ENCODE results near the gene ROBO1. TPM values are rescaled to one million over a fixed set of nuclear protein-coding genes. Genes with fewer than 3 reads are reported as not detected.

ROBO1 gene
- total and polyA plus RNA-seq, 4 donors = 1.0 to 30.3 (median 3.9) TPM

DNA sequence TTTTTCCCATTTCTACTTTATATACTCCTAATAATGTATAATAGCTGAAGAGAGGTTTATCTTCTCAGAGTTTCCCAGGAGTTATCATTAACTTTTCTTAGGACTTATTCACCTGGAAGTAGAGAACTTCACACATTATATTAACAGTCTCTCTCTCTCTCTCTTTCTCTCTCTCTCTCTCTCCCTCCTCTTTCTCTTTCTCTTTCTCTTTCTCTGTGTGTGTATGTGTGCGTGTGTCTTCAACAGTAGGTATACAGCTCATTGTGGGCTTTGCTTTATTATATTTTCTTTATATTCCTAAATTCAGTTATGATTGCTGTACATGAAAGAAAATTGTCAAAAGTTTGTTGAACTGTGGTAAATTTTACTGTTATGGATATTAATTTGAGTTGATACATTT lies 353.8 kb downstream of the ROBO1 start:
- Histone ChIP-seq H3K27me3 (ENCODE audit: control insufficient read depth in 4 of 4, insufficient read depth in 4 of 4, low read length in 3 of 4) (no peaks in the 10 kb centered on the region), H3K4me1 (ENCODE audit: control insufficient read depth in 4 of 4, insufficient read depth in 4 of 4, low read length in 3 of 4) (peaks cover 2 to 26% (median 12%) of the 10 kb centered on the region in 4 donors), H3K36me3 (ENCODE audit: control insufficient read depth in 4 of 4, insufficient read depth in 3 of 4, low read depth in 1 of 4, low read length in 3 of 4) (no peaks in the 10 kb centered on the region), H3K4me3 (ENCODE audit: low read depth in 1 of 3, low read length in 3 of 3) (peak overlapping the region in 1 of 3 donors; percentile 33), H3K9me3 (ENCODE audit: control insufficient read depth in 4 of 4, low read length in 3 of 4) (no peaks in the 10 kb centered on the region), H3K9ac (ENCODE audit: low read depth in 1 of 2, low read length in 2 of 2) (peak overlapping the region in 1 of 2 donors; percentile 52), H3K27ac (ENCODE audit: low read depth in 1 of 2, low read length in 2 of 2) (peak overlapping the region in 1 of 2 donors; percentile 13)
- no peak for DNase-seq (ENCODE audit: low spot score)
- WGBS = 36% methylated on average over 1 of the region's 1 CpG
- TF ChIP-seq HNF4A (conservative IDR thresholded peaks at IDR 0.05) = peak in 1 of 2 donors; percentile 14
- TF ChIP-seq TAF1 (conservative IDR thresholded peaks at IDR 0.05) = no peak
- peak in 1 of 2 donors; percentile 20 for TF ChIP-seq RXRA (IDR thresholded peaks at IDR 0.05)

DNA sequence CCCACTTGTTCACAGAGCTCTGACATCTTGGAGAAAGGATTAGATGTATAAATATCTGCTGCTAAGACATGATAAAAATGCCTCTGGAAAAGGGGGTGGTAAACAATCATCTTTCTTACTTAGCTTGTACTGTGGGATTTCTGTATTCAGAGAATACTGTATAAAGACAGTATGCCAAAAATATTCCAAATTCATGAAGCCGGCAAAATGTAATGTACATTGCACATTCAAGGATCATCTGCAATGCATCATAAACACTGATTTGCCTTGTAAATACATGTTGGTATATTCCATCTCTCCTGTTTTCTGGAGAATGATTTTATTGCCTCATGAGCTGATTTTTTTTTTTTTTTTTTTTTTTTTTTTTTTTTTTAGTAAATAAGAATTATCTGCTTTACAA lies 355.3 kb downstream of the ROBO1 start:
- no peak for TF ChIP-seq SP1 (IDR thresholded peaks at IDR 0.05)
- TF ChIP-seq FOXA1 (IDR thresholded peaks at IDR 0.05) = no peak
- TF ChIP-seq RAD21 (IDR thresholded peaks at IDR 0.05) = no peak
- no peak for TF ChIP-seq YY1 (IDR thresholded peaks at IDR 0.05)
- no peak for TF ChIP-seq HNF4A (conservative IDR thresholded peaks at IDR 0.05)
- no peak for TF ChIP-seq HNF4G (IDR thresholded peaks at IDR 0.05)
- TF ChIP-seq EGR1 (IDR thresholded peaks at IDR 0.05; ENCODE audit: low read depth in 2 of 2) = no peak
- no peak for TF ChIP-seq NR2F2 (IDR thresholded peaks at IDR 0.05)
- no peak for TF ChIP-seq JUND (IDR thresholded peaks at IDR 0.05)
- no peak for TF ChIP-seq TAF1 (conservative IDR thresholded peaks at IDR 0.05)

DNA sequence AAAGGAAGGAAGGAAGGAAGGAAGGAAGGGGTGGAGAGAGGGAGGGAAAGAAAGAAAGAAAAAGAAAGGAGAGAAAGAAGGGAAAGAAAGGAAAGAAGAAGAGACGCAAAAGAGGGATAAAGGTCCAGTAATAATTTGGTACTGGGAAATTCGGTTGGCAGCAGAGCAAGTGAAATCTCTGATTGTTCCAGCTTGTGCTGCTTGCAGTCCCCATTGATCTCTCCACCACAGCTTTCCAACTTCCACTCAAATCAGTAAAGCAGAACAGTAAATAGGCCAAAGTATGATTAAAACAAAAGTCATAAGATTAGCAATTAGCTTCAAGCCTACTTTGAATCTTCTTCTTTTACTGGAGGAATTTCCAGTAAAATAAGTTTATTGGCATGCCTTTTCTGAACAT lies 357.2 kb downstream of the ROBO1 start:
- H3K4me1 ChIP-seq (ENCODE audit: control insufficient read depth in 4 of 4, insufficient read depth in 4 of 4, low read length in 3 of 4) = peaks cover 4 to 28% (median 14%) of the 10 kb centered on the region in 4 donors
- H3K9ac ChIP-seq (ENCODE audit: low read depth in 1 of 2, low read length in 2 of 2) = no peak overlapping the region
- 31% methylated on average over 2 of the region's 2 CpGs for WGBS
- H3K9me3 ChIP-seq (ENCODE audit: control insufficient read depth in 4 of 4, low read length in 3 of 4) = no peaks in the 10 kb centered on the region
- H3K36me3 ChIP-seq (ENCODE audit: control insufficient read depth in 4 of 4, insufficient read depth in 3 of 4, low read depth in 1 of 4, low read length in 3 of 4) = no peaks in the 10 kb centered on the region
- H3K27me3 ChIP-seq (ENCODE audit: control insufficient read depth in 4 of 4, insufficient read depth in 4 of 4, low read length in 3 of 4) = no peaks in the 10 kb centered on the region
- no peak overlapping the region for H3K4me3 ChIP-seq (ENCODE audit: low read depth in 1 of 3, low read length in 3 of 3)
- no peak for DNase-seq (ENCODE audit: low spot score)
- no peak overlapping the region for H3K27ac ChIP-seq (ENCODE audit: low read depth in 1 of 2, low read length in 2 of 2)
- TF ChIP-seq TAF1 (conservative IDR thresholded peaks at IDR 0.05) (no peak), YY1 (IDR thresholded peaks at IDR 0.05) (peak; percentile 25)

More for the DNA sequence above, 355.3 kb downstream of the ROBO1 start:
- H3K4me1 ChIP-seq (ENCODE audit: control insufficient read depth in 4 of 4, insufficient read depth in 4 of 4, low read length in 3 of 4) = peaks cover 2 to 26% (median 12%) of the 10 kb centered on the region in 4 donors
- 0% methylated on average over 1 of the region's 1 CpG for WGBS
- no peak overlapping the region for H3K4me3 ChIP-seq (ENCODE audit: low read depth in 1 of 3, low read length in 3 of 3)
- no peak overlapping the region for H3K9ac ChIP-seq (ENCODE audit: low read depth in 1 of 2, low read length in 2 of 2)
- DNase-seq (ENCODE audit: low spot score) = no peak
- H3K9me3 ChIP-seq (ENCODE audit: control insufficient read depth in 4 of 4, low read length in 3 of 4) = no peaks in the 10 kb centered on the region
- H3K27me3 ChIP-seq (ENCODE audit: control insufficient read depth in 4 of 4, insufficient read depth in 4 of 4, low read length in 3 of 4) = no peaks in the 10 kb centered on the region
- H3K27ac ChIP-seq (ENCODE audit: low read depth in 1 of 2, low read length in 2 of 2) = no peak overlapping the region
- no peaks in the 10 kb centered on the region for H3K36me3 ChIP-seq (ENCODE audit: control insufficient read depth in 4 of 4, insufficient read depth in 3 of 4, low read depth in 1 of 4, low read length in 3 of 4)

DNA sequence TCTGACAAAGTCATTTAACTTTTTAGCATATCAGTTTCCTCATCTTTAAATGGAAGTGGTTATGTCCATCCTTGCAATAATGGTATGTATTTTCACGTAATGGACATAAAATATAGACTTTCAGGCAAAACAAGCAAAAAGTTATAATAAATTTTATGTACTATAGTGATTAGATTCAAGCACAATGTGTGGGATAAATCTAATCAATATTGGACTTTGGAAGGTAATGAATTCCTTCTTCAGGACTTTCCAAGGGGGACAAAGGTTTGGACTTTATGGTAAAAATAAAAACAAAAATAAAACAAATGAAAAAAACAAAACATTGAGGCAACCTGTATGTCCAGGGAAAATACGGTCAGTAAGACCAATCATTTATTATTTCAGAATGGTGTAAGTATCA lies 357.7 kb downstream of the ROBO1 start:
- H3K4me3 ChIP-seq (ENCODE audit: low read depth in 1 of 3, low read length in 3 of 3) = no peak overlapping the region
- H3K27me3 ChIP-seq (ENCODE audit: control insufficient read depth in 4 of 4, insufficient read depth in 4 of 4, low read length in 3 of 4) = no peaks in the 10 kb centered on the region
- DNase-seq (ENCODE audit: low spot score) = no peak
- no peak overlapping the region for H3K27ac ChIP-seq (ENCODE audit: low read depth in 1 of 2, low read length in 2 of 2)
- TF ChIP-seq SP1 (IDR thresholded peaks at IDR 0.05) (peak; percentile 52), FOXA1 (IDR thresholded peaks at IDR 0.05) (no peak), HNF4A (conservative IDR thresholded peaks at IDR 0.05) (peak; percentile 48 to 78)
- H3K36me3 ChIP-seq (ENCODE audit: control insufficient read depth in 4 of 4, insufficient read depth in 3 of 4, low read depth in 1 of 4, low read length in 3 of 4) = no peaks in the 10 kb centered on the region
- H3K9me3 ChIP-seq (ENCODE audit: control insufficient read depth in 4 of 4, low read length in 3 of 4) = no peaks in the 10 kb centered on the region
- 56% methylated on average over 2 of the region's 2 CpGs for WGBS
- peaks cover 4 to 32% (median 19%) of the 10 kb centered on the region in 4 donors for H3K4me1 ChIP-seq (ENCODE audit: control insufficient read depth in 4 of 4, insufficient read depth in 4 of 4, low read length in 3 of 4)
- H3K9ac ChIP-seq (ENCODE audit: low read depth in 1 of 2, low read length in 2 of 2) = no peak overlapping the region
